Lower leg skin (tissue), 3 donors: ENCODE measurements around the gene MVK.

Source experiments
- POLR2A ChIP-seq, 2 donors: fragments of 450-650 bp; IDR thresholded peaks; one replicate each; pipeline ENCODE4 v1.6.1; 2016 to 2017; ENCODE audit warnings: antibody characterized with exemption in 2 of 2, mild to moderate bottlenecking in 1 of 2, moderate library complexity in 1 of 2
- TF ChIP-seq, protein P1 (sequence below), 3 donors: fragments of 450-650 bp; IDR thresholded peaks; one replicate each; pipeline ENCODE4 v1.5.1; 2016; ENCODE audit warnings: antibody characterized with exemption in 3 of 3, mild to moderate bottlenecking in 3 of 3, moderate library complexity in 2 of 3

DNA sequence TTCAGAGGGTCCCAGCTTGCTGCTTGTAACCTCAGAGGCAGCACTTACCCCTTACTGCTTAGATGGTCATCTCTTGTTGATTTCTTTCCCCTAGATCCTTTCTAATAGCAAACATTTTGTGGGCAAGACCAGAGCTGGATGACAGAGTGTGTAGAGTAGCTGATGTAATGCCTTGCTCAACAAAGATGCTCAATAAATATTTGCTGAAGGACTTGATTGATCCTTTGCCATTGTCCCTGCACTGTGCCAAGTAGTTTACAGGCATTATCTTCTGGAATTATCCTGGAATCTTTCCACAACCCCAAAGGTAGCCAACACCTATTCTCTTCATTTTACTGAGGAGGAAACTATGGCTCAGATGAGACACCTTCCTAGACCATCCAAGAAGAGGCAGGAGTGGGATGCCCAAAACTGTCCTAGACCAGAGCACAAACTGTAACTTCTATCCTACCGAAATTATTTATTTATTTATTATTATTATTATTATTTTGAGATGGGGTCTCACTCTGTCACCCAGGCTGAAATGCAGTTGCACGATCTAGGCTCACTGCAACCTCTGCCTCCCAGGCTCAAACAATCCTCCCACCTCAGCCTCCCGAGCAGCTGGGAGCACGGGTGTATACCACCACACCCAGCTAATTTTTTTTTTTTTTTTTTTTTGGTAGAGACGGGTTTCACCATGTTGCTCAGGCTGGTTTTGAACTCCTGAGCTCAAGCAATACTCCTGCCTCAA lies 1.7 kb upstream of the MVK start:
- no peak for TF ChIP-seq POLR2A (IDR thresholded peaks at IDR 0.05)
- TF ChIP-seq, protein P1, sequence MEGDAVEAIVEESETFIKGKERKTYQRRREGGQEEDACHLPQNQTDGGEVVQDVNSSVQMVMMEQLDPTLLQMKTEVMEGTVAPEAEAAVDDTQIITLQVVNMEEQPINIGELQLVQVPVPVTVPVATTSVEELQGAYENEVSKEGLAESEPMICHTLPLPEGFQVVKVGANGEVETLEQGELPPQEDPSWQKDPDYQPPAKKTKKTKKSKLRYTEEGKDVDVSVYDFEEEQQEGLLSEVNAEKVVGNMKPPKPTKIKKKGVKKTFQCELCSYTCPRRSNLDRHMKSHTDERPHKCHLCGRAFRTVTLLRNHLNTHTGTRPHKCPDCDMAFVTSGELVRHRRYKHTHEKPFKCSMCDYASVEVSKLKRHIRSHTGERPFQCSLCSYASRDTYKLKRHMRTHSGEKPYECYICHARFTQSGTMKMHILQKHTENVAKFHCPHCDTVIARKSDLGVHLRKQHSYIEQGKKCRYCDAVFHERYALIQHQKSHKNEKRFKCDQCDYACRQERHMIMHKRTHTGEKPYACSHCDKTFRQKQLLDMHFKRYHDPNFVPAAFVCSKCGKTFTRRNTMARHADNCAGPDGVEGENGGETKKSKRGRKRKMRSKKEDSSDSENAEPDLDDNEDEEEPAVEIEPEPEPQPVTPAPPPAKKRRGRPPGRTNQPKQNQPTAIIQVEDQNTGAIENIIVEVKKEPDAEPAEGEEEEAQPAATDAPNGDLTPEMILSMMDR (IDR thresholded peaks at IDR 0.05), result no peak
